Breast epithelium (tissue), 4 donors: Measurements from ENCODE around the gene SRF. TPM values are rescaled to one million over a fixed set of nuclear protein-coding genes. Genes with fewer than 3 reads are reported as not detected.

Experiments used
- DNase-seq, 2 donors: peaks; one replicate each; pipeline ENCODE4 v3.0.0-alpha.2; 2019; ENCODE audit warnings: low spot score in 2 of 2
- H3K27ac ChIP-seq, 2 donors: fragments of 200-600 bp; sonication (generic) in 1 of 2; one replicate each; pipeline ENCODE4 v1.5.1; 2016 to 2019; ENCODE audit warnings: mild to moderate bottlenecking in 1 of 2
- H3K27me3 ChIP-seq, 2 donors: fragments of 200-600 bp; sonication (generic) in 1 of 2; one replicate each; pipeline versions ENCODE4 v1.5.1 to v1.6.0; 2017 to 2019; ENCODE audit warnings: control low read depth in 1 of 2, mild to moderate bottlenecking in 1 of 2
- H3K36me3 ChIP-seq: fragments of 200-600 bp; one replicate; pipeline ENCODE4 v1.5.1; 2019
- H3K4me1 ChIP-seq, 2 donors: fragments of 200-600 bp; sonication (generic); one replicate each; pipeline ENCODE4 v1.5.1; 2016 to 2019; ENCODE audit warnings: control low read depth in 1 of 2
- H3K4me3 ChIP-seq, 3 donors: fragments of 200-600 bp; sonication (generic); 1 replicate in 2 of 3; 2 replicates in 1 of 3; pipeline ENCODE4 v1.5.1; 2016 to 2019; ENCODE audit warnings: mild to moderate bottlenecking in 3 of 3, moderate library complexity in 2 of 3
- H3K9me3 ChIP-seq, 2 donors: fragments of 200-600 bp; sonication (generic) in 1 of 2; one replicate each; pipeline ENCODE4 v1.5.1; 2016 to 2019; ENCODE audit warnings: control low read depth in 1 of 2
- CTCF ChIP-seq, 3 donors: fragments of 450-650 bp; IDR thresholded peaks; one replicate each; pipeline ENCODE4 v1.5.1; 2016 to 2017; ENCODE audit warnings: antibody characterized with exemption in 3 of 3, mild to moderate bottlenecking in 3 of 3, moderate library complexity in 3 of 3
- POLR2A ChIP-seq: fragments of 450-650 bp; IDR thresholded peaks from one replicate; pipeline ENCODE4 v1.6.1; 2016; ENCODE audit warnings: antibody characterized with exemption, mild to moderate bottlenecking, moderate library complexity
- POLR2AphosphoS5 ChIP-seq, 3 donors: sonication (generic); formaldehyde crosslinking; IDR thresholded peaks; one replicate each; pipeline ENCODE4 v1.6.1; 2017; ENCODE audit warnings: antibody characterized with exemption in 3 of 3
- intact Hi-C: fragments of 100-400 bp; cut with DNase I; formaldehyde crosslinking; loops from one replicate; pipeline ENCODE4 v1.15.1; 2023; ENCODE audit warnings: low total_unique reads
- total RNA-seq, 3 donors: library from RNA; depleted of rRNA; stranded (reverse); fragments of >200 nt; gene quantifications; one replicate each; pipeline ENCODE4 v1.1.0, GENCODE V29; 2016

SRF gene
- total RNA-seq, 3 donors from 2014 or later, result 18.1 to 32.1 (median 28.5) TPM

- Histone ChIP-seq H3K4me3 (no peak overlapping the region), H3K4me1 (peaks cover 16 to 28% of the 10 kb centered on the region in 2 donors), H3K27ac (peak overlapping the region; percentile 18 to 88), H3K36me3 (no peaks in the 10 kb centered on the region), H3K9me3 (no peaks in the 10 kb centered on the region), H3K27me3 (no peaks in the 10 kb centered on the region)
- TF ChIP-seq POLR2A (no peak), CTCF (IDR thresholded peaks at IDR 0.05) (no peak), POLR2AphosphoS5 (IDR thresholded peaks at IDR 0.05) (no peak)
- no peak for DNase-seq
- intact Hi-C loops, result no loop called here
Observed at GRCh38 chr6:43125555-43125954, 45.5 kb upstream of the SRF start.

GRCh38 chr6:43127180-43127579 lies 43.9 kb upstream of the SRF start:
- Histone ChIP-seq H3K27me3 (no peaks in the 10 kb centered on the region), H3K9me3 (no peaks in the 10 kb centered on the region), H3K36me3 (no peaks in the 10 kb centered on the region), H3K4me3 (no peak overlapping the region), H3K27ac (peak overlapping the region; percentile 18 to 88), H3K4me1 (peaks cover 11 to 19% of the 10 kb centered on the region in 2 donors)
- TF ChIP-seq POLR2A, result no peak
- no peak for TF ChIP-seq CTCF (IDR thresholded peaks at IDR 0.05)
- no peak for TF ChIP-seq POLR2AphosphoS5 (IDR thresholded peaks at IDR 0.05)
- peak in 1 of 2 donors; percentile 73 for DNase-seq
- intact Hi-C loops, result no loop called here

GRCh38 chr6:43127877-43128276 lies 43.2 kb upstream of the SRF start:
- H3K4me1 ChIP-seq, result peaks cover 8 to 19% of the 10 kb centered on the region in 2 donors
- no peak for DNase-seq

GRCh38 chr6:43128926-43129325 lies 42.1 kb upstream of the SRF start:
- no peaks in the 10 kb centered on the region for H3K9me3 ChIP-seq
- H3K4me1 ChIP-seq, result peaks cover 7 to 9% of the 10 kb centered on the region in 2 donors
- TF ChIP-seq POLR2AphosphoS5 (IDR thresholded peaks at IDR 0.05) (no peak), POLR2A (no peak), CTCF (IDR thresholded peaks at IDR 0.05) (no peak)
- intact Hi-C loops, result no loop called here
- H3K27ac ChIP-seq, result no peak overlapping the region
- no peaks in the 10 kb centered on the region for H3K36me3 ChIP-seq
- no peak for DNase-seq
- H3K27me3 ChIP-seq, result no peaks in the 10 kb centered on the region
- no peak overlapping the region for H3K4me3 ChIP-seq

More at GRCh38 chr6:43127877-43128276, 43.2 kb upstream of the SRF start:
- no peak for TF ChIP-seq POLR2AphosphoS5 (IDR thresholded peaks at IDR 0.05)
- no peak for TF ChIP-seq POLR2A
- TF ChIP-seq CTCF (IDR thresholded peaks at IDR 0.05), result no peak
- intact Hi-C loops, result no loop called here
- H3K27ac ChIP-seq, result no peak overlapping the region
- H3K9me3 ChIP-seq, result no peaks in the 10 kb centered on the region
- H3K27me3 ChIP-seq, result no peaks in the 10 kb centered on the region
- H3K36me3 ChIP-seq, result no peaks in the 10 kb centered on the region
- no peak overlapping the region for H3K4me3 ChIP-seq

GRCh38 chr6:43129434-43130194 lies 41.5 kb upstream of the SRF start:
- intact Hi-C loops, result no loop called here

More at GRCh38 chr6:43129434-43130194, 41.5 kb upstream of the SRF start:
- Histone ChIP-seq H3K36me3 (no peaks in the 10 kb centered on the region), H3K4me1 (peaks cover 5 to 9% of the 10 kb centered on the region in 2 donors), H3K27ac (no peak overlapping the region), H3K27me3 (no peaks in the 10 kb centered on the region), H3K4me3 (no peak overlapping the region), H3K9me3 (no peaks in the 10 kb centered on the region)
- no peak for TF ChIP-seq POLR2AphosphoS5 (IDR thresholded peaks at IDR 0.05)
- TF ChIP-seq CTCF (IDR thresholded peaks at IDR 0.05), result peak in 2 of 3 donors; percentile 35 to 62
- DNase-seq, result no peak
